ENCODE results near the gene ALPI. TPM values are rescaled to one million over a fixed set of nuclear protein-coding genes. Genes with fewer than 3 reads are reported as not detected.

The ALPI gene
- total RNA-seq, 1 donor from 2014 or later, result not detected

DNA sequence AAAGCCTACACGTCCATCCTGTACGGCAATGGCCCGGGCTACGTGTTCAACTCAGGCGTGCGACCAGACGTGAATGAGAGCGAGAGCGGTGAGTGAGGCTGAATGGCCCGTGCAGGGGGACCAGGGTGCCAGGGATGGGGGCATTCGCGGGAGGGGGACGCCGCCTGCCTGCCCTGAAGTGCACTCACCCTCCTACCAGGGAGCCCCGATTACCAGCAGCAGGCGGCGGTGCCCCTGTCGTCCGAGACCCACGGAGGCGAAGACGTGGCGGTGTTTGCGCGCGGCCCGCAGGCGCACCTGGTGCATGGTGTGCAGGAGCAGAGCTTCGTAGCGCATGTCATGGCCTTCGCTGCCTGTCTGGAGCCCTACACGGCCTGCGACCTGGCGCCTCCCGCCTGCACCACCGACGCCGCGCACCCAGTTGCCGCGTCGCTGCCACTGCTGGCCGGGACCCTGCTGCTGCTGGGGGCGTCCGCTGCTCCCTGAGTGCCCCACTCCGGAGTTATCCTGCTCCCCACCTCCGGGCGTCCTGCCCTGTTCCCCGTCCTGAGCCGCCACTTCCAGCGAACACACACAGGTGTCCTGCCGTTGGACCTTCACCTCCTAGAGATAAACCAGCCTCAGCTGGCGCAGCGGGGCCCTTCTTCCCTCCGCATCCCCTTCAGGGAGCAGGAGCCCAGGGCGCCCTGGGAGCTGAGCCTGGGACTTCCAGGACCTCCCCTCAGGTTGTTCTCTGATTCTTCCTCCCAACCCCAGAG lies 2.9 kb downstream of the ALPI start:
- ATAC-seq (no peak), DNase-seq (ENCODE audit: low spot score) (peak; percentile 35)

DNA sequence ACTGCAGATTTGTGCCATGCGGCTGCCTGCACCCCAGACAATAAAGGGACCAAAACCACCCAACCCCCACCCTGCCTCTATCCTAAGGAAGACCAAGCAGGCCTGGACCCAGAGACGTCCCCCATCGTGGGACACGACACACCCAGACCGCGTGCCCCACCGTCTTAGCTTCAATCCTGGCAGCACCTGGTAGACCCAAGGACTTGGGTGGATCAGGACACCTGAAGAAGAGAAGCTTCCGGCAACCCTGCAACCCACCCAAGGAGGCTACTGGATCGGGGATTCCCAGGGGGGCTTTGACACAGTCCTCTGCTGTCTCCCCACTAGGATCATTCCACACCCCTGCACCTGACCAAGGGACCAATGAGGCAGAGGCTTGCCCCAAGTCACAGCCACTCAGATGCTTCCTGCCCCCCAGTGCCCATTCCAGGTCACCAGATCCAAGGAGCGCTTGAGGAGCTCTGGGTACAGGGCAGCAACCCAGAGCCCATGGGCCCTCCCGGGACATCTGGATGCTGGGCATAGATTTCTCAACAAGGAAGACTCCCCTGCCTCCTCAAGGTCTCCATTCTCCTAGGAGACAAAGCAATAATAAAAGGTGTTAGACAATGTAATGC lies 3.6 kb downstream of the ALPI start:
- DNase-seq (ENCODE audit: low spot score), result peak; percentile 29

DNA sequence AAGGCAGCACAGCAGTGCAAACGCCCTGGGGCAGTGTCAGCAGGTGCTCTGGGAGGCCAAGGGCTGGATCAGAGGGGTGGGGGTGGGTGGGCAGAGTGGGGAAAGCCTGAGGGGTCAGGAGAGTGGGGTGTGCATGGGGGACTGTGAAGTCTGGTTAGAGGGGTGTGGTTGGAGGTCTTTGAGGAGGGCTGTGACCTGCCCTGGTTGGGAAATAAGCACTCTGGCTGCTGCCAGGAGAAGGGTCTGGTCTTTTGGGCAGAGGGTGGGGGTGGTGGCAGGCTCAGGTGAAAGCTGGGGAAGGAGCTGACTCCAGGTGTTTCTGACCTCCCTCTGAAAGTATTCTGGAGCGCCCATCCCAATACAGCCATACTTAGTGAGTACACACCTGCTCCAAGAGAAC lies 4.2 kb downstream of the ALPI start:
- ATAC-seq (no peak), DNase-seq (ENCODE audit: low spot score) (no peak)

More for the DNA sequence above, 3.6 kb downstream of the ALPI start:
- ATAC-seq, result no peak

DNA sequence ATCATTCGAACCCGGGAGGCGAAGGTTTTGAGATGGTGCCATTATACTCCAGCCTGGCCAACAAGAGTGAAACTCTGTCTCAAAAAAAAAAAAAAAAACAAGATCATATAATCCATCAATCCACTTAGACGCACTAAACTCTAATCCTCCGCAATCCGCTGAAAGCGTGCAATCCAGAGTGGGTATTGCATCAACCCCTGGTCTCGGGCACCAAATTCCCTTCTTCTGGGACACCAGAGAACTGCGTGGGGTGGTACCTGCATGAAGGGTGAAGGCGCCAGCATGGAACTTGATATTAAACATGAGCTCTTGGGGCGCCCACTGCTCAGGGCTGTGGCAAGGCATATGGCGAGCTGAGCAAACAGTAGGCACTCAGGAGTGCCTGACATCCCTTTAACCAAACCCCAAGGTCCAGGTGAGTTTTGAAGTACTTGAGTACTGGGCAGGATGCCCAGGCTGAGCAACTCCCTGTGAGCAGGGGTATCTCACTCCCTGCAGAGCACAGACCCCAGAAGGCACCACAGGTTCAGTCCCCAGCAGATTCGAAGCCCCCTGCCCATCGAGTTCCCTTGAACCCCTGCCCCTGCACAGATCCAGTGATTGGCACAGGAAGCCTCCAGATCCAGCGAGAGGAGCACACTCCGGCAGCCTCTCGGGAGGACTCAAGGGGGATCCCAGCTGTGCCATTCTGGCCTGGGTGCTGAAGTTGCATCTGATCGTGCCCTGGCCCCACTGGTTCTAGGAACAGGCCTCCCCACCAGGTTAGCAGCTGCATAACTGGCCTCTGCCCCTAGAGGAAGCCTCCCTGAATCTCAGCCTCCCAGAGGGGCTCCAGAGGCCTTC lies 8.0 kb downstream of the ALPI start:
- ATAC-seq (no peak), DNase-seq (ENCODE audit: low spot score) (peak; percentile 36)

DNA sequence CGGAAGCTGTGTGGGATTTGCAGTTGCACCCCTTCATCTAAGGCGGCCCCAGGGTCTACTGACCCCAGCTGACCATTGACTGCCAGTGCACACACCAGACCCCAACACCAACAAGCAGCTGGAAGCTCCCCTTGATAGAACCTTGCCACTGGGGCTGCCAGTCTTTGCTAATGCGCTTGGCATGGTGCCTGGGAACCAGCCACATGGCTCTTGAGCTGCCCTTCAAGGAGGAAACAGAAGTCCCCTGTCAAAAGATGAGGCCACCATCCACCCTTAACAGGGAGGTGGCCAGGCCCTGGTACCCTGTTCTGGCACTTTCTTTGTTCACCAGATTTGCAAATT lies 8.6 kb downstream of the ALPI start:
- no peak for ATAC-seq

DNA sequence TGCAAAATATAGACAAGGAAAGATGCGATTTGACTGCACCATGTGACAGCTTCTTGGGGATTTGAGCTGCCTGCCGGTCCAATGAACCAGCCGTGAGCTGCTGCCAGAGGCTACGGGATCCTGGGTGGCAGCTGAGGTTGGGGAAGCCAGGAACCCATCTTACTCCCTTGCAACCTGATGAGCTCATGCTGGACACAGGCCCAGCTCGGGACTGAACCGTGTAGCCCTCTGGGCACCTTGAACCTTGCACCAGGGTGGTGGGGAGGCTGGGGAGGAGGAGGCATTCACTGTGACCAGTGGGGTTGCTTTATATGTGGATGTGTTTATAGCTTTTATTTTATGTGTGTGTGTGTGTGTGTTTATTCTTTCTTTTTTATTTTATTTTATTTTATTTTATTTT lies 9.1 kb downstream of the ALPI start:
- ATAC-seq, result peak; percentile 88
- peak; percentile 62 for DNase-seq (ENCODE audit: low spot score)

More for the DNA sequence above, 8.6 kb downstream of the ALPI start:
- DNase-seq (ENCODE audit: low spot score), result peak; percentile 35

DNA sequence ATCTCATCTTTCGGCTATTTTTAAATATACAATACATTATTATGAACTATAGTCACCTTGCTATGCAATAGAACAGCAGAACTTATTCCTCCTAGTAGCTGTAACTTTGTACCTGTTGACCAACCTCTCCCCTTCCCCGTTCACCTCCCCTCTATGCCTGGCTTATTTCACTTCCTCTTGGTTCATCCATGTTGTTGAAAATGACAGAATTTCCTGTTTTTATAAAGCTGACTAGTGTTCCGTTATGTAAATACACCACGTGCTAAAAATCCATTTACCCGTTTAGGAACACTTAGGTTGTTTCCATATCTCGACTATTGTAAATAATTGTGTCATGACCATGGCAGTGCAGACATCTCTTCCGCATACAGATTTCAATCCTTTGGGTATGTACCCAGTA lies 10.3 kb downstream of the ALPI start:
- ATAC-seq (no peak), DNase-seq (ENCODE audit: low spot score) (no peak)

DNA sequence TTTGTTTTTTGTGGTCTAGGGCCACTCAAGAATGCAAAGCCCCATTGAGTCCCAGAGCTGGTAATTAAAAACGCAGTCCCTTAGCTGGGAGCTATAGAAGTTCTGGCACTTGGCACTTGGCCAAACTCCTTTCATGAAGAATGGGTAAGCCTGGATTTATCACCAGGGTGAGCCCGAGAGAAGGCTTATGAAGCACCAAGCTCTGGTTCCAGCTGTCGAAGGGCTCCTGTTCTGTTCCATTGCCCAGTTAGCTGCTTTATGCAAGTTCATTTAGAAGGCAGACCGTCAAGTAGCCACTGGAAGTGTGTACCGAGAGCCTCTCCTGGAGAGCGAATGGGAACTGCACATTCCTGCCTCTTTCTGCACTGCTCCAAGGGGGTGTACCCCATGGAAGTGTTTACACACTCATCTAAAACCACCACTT lies 17.5 kb downstream of the ALPI start:
- no peak for DNase-seq (ENCODE audit: low spot score)
- no peak for ATAC-seq

DNA sequence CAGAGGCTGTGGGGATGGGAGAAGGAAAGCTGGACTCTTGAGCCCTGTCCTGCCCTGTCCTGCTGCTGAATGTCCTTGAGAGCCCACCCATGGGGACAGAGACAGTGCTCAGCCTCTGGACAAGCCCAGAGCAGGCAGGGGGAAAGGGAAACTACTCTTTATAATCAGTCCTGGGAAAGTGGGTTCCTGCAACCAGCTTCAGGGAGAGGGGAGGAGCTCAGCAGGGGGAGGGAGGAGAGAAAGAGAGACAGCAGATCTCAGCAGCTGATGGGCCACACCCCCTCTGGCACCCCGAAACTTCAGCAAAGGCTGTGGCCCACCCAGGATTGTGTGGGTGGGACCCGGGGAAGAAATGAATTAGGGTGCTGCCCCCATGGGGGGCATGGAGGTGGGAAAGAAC lies 20.1 kb downstream of the ALPI start:
- ATAC-seq (no peak), DNase-seq (ENCODE audit: low spot score) (no peak)

DNA sequence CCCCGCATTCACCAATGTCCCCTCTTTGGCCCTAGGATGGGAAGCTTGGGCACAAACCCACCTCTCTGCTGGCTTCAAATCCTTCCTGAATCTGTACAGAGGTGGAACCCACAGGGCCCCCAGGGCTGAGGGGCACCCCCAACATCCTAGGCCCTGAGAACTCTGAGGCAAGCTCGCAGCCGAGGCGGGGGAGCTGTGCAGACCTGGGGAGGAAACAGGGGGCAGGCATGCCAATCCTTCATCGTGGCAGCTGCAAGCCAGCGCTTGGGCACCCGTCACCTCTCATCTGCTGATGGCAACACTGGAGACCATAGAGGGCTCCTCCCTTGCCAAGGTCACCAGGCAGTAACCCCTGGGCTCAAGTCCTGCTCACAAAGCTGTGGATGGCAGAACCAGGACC lies 20.8 kb downstream of the ALPI start:
- no peak for DNase-seq (ENCODE audit: low spot score)

DNA sequence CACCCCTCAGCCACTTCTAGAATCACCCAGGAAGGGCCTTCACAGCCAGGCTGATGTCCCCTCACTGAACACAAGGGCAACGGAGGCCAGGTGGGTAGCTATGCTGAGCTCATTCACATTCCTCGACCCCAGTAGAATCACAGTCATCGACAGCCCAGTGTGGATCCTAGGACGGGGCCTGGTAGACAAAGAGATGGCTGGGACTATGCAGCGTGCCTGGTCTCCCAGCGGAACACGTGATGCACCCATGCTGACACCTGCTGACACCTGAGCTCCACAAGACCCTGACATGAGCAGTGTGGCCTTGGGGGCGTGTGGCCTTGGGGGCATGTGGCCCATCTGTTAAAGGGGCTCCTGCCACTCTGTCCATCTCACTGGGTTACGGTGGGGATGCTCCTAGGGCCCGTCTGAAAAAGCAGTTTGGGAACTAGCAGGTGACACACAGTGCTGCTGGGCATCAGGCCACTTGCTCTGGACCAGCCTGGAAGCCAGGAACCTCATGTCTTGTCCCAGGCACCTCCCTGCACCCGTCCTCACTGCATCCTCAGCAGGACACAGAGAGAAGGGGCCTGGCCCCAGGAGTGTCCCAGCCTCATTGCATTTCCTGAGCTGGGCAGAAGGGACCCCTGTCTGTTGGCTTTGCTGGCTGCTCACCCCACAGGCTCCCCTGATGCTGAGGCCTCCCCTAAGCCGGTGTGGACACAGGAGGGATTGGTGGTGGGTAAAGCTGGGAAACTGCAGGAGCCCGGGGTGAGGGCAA lies 22.0 kb downstream of the ALPI start:
- ATAC-seq, result no peak
- DNase-seq (ENCODE audit: low spot score), result no peak

More for the DNA sequence above, 20.8 kb downstream of the ALPI start:
- no peak for ATAC-seq

DNA sequence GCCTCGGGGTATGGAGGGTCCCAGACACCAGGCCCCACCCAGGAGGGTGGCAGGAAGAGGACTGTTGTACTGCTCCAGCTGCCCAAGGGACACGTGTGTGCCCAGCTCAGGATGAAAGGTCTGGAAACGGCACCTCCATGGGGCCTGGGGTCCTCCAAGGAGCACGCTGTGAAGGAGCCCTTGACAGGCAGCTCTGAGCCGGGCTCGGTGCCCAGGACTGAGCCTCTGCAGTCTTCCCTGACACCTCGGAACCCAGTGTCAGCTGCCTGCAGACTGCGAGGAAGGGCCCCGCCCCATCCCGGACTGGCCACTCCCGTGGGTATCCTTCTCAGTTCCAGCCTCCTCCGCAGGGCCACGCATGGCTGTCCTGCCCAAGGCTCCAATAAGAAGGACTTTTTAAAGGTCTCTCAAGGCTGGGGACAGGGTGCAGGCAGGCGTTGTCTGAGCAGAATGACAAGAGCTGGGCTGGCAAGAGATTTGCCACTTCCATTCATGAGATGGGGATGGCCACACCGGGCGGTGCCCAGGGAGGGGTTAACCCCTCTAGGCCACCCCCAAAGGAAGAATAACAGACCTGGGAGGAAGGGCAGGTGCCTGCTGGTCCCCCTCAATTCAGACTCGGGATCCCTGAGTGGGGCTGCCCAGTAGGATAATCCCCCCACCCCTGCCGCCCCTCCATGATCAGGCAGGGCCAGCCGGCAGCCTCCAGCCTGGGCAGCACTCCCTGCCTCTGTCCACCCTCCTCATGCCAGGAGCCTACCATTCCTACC lies 22.8 kb downstream of the ALPI start:
- ATAC-seq (no peak), DNase-seq (ENCODE audit: low spot score) (no peak)

DNA sequence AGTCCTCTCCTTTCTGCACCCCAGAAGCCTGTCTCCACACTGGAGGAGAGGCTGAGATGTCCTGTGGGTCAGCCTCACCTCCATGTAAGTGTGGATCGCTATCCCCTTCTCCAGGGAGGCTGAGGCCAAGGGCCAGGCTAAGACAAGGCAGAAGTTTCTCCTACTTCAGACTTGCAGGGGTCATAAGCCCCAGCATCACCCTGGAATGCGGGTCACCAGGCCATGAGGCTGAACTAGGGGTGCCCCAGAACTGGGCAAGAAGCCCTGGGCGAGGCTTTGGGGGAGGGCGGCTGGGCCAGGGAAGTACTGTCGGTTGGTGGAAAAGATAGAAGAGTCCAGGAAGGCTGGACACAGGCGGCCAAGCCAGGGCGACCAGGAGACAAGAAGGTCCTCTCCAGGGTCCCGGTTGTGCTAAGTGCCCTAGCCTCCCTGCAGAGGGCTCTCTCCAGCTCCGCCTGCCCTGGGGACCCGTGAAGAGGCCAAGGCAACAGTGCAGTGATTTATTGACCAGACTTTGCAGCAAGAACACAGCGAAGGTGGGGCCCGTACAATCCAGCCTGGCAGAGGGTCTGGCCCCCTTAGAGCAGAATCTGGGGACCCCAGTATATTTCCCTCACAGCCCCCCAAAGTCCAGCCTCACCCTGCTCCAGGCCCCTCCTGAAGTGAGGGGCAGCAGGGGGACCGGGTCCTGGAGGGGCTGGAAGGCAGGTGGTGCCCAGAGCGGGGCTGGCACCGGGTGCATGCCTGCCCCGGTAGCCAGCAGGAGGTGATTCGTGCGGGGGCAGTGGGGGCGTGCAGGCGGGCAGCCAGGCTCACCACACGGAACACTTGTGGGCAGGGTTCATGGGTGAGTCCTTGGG lies 23.6 kb downstream of the ALPI start:
- no peak for DNase-seq (ENCODE audit: low spot score)
- ATAC-seq, result no peak

DNA sequence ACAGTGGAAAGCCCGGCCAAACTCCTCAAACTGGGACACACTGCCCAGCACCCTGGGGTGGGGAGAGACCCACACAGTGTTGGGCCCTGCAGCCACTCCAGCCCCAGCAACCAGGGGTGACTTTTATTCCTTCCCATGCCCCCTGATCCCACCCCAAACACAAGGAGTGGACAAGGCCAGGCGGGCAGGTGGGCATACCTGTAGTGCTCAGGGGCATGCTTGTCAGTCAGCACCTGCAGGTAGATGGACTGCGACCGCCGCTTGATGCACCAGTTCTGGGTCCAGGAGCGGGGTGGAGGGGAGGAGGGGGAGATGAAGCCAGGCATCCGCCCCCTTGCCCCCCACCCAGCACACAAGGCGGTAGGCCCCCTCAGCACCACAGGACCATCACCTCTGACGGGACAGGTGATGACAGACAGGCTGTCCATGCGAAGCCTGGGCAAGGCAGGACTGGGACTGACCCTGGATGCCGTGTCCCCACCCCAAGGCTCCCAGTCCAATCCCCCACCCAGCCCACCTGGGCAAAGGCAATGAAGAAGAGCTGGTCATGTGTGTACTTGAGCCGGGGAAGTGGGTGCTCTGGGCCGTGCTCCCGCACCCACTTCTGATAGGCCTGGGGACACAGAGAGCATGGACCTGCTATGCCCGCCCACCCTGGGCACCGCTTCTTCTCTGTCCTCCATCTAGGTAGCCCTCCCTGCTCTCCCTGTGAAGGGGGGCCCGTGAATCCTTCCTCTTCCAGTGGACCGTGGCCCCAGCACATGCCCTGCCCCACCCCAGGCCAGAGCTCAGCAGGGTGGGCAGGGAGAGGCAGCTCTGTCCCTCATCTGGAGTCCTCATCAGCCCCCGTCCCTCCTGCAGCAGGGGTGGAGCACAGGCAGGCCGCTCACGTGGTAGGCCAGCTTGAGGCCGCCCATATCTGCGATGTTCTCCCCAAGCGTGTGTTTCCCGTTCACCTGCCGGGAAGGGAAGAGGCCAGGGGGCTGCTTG lies 24.5 kb downstream of the ALPI start:
- DNase-seq (ENCODE audit: low spot score) (no peak), ATAC-seq (no peak)

DNA sequence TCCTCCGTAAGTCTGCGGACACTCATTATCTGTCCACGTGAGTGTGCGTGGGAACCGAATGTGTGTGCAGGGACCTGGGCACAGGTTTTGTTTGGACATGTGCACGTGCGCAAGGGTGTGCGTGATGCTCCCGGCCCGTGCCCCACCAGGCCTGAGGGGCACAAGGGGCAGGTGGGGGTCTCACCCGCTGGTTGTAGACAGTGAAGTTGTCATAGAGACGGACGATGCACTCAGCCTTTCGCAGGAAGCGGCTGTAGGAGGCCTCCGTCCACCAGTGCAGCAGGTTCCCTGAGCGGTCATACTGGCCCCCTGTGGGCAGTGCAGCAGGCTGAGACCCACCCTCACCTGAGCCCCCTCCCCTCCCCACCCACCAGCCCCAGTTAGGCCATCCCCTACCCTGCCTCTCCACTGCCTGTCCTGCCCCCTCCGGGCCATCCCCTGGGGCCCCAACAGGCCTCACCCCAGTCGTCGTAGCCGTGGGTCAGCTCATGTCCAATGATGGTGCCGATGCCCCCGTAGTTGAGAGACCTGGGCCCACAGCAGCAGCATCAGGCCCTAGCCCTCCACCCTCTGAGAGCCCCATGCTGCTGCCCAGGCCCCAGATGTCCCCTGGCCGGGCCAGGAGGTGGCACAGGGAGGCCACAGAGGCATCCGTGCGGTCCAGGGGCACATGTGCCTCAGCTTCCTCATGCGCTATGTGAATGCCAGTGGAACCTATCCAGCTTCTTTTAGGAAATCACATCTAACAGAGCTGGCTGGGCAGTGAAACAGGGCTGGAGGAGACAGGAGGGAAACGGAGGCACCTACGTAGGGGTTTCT lies 25.6 kb downstream of the ALPI start:
- no peak for ATAC-seq

DNA sequence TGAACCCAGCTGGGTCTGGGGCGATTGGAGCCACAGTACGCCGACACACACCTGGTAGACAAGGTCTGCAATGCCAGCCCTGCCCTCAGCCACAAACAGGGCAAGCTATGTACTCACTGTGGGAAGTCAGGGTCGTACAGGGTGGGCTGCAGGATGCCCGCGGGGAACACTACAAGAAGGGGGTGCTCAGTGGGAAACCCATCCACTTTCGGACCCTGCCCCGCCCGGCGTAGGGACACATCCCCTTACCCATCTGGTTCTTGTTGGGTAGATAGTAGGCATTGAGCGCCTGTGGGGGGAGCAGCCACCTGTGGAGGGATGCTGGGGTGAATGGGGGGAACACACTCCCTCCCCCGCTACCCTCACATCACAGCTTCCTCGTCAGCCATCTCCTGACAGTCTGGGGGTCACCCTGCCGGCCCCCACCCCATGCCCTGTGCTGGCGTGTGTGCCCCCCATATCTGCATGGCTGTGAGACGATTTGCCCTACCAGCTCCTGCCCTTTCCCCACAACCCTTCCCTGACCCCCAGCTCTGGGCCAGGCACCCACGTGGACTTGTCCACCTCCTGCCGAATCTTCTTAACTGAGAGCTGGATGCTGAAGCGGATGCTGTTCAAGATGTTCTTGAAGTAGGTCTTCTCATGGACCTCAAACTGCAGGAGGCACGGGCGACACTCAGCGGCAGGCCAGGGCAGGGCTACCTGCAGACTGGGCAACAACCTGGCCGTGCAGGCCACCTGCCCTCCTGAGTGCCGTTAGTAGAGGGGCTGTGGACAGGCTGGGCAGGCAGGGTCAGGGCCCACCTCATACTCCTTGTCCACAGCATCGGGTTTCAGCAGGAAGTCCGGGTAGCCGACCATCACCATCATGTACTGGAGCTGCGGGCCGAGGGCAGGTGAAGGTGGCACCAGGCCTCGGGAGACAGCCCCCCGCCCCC lies 26.6 kb downstream of the ALPI start:
- DNase-seq (ENCODE audit: low spot score) (no peak), ATAC-seq (no peak)

More for the DNA sequence above, 25.6 kb downstream of the ALPI start:
- no peak for DNase-seq (ENCODE audit: low spot score)

Data from left lobe of liver (tissue), 2 donors.